ENCODE measurements around the gene FAM222B. TPM values are rescaled to one million over a fixed set of nuclear protein-coding genes. Genes with fewer than 3 reads are reported as not detected.

The FAM222B gene
- total RNA-seq, 2 donors from 2014 or later, result 20.9 to 26.5 TPM

DNA sequence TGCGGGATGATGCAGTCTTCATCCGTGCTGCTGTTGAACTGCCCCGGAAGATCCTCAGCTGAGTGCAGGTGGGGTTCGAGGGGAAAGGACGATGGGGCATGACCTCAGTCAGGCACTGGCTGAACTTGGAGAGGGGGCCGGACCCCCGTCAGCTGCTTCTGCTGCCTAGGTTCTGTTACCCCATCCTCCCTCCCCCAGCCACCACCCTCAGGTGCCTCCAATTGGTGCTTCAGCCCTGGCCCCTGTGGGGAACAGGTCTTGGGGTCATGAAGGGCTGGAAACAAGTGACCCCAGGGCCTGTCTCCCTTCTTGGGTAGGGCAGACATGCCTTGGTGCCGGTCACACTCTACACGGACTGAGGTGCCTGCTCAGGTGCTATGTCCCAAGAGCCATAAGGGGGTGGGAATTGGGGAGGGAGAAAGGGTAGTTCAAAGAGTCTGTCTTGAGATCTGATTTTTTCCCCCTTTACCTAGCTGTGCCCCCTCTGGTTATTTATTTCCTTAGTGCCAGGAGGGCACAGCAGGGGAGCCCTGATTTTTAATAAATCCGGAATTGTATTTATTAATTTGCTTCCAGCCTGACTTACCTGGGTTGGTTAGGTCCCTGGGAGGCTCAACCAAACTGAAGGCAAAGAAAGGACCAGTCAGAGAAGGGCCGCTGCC lies 92.9 kb downstream of the FAM222B start:
- Mint-ChIP-seq H3K4me1 (ENCODE audit: low read depth) (peaks cover 51% of the 10 kb centered on the region), H3K9me3 (no peaks in the 10 kb centered on the region), H3K36me3 (ENCODE audit: insufficient read depth in 2 of 2) (peaks cover 0 to 11% of the 10 kb centered on the region in 2 donors), H3K27me3 (ENCODE audit: low read depth) (no peaks in the 10 kb centered on the region), H3K27ac (peak overlapping the region; percentile 83), H3K4me3 (peak overlapping the region; percentile 24 to 34)
- ATAC-seq (replicated peaks in 1 of 2) (peak; percentile 1 to 14), DNase-seq (no peak)

DNA sequence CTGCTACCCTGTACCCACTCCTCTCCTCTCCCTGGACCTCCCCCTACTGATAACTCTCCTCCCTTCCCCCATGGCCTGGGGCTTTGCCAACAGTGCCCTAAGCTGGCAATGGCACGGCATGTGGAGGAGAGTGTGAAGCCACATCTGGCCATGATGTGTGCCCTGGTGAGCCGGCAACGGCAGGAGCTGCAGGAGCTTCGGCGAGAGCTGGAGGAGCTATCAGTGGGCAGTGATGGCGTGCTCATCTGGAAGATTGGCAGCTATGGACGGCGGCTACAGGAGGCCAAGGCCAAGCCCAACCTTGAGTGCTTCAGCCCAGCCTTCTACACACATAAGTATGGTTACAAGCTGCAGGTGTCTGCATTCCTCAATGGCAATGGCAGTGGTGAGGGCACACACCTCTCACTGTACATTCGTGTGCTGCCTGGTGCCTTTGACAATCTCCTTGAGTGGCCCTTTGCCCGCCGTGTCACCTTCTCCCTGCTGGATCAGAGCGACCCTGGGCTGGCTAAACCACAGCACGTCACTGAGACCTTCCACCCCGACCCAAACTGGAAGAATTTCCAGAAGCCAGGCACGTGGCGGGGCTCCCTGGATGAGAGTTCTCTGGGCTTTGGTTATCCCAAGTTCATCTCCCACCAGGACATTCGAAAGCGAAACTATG lies 93.6 kb downstream of the FAM222B start:
- Mint-ChIP-seq H3K27me3 (ENCODE audit: low read depth) (no peaks in the 10 kb centered on the region), H3K4me1 (ENCODE audit: low read depth) (peaks cover 51% of the 10 kb centered on the region), H3K9me3 (no peaks in the 10 kb centered on the region), H3K4me3 (peak overlapping the region in 1 of 2 donors; percentile 27), H3K27ac (peak overlapping the region; percentile 84), H3K36me3 (ENCODE audit: insufficient read depth in 2 of 2) (peaks cover 0 to 11% of the 10 kb centered on the region in 2 donors)
- ATAC-seq (replicated peaks in 1 of 2), result no peak
- DNase-seq, result no peak

DNA sequence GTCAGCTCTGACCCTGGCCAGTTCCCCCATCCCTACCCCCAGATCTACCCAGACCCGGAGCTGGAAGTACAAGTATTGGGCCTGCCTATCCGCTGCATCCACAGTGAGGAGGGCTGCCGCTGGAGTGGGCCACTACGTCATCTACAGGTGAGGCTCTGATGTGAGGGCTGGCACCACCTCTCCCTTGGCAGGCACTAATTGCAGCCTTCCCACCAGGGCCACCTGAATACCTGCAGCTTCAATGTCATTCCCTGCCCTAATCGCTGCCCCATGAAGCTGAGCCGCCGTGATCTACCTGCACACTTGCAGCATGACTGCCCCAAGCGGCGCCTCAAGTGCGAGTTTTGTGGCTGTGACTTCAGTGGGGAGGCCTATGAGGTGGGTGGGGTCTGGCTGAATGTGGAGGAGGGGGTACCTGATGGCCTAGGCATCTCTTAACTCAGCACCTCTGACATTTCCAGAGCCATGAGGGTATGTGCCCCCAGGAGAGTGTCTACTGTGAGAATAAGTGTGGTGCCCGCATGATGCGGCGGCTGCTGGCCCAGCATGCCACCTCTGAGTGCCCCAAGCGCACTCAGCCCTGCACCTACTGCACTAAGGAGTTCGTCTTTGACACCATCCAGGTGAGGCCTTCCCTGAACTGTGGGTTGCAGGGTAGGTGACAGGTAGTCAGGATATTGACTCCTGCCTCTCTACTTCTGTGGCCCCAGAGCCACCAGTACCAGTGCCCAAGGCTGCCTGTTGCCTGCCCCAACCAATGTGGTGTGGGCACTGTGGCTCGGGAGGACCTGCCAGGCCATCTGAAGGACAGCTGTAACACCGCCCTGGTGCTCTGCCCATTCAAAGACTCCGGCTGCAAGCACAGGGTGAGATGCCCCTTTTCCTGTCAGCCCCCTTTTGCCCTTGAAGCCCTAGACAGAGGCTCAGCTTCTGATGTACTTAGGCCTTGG lies 94.5 kb downstream of the FAM222B start:
- Mint-ChIP-seq H3K36me3 (ENCODE audit: insufficient read depth in 2 of 2) (peaks cover 0 to 11% of the 10 kb centered on the region in 2 donors), H3K27me3 (ENCODE audit: low read depth) (no peaks in the 10 kb centered on the region), H3K9me3 (no peaks in the 10 kb centered on the region), H3K27ac (peak overlapping the region; percentile 84), H3K4me1 (ENCODE audit: low read depth) (peaks cover 53% of the 10 kb centered on the region), H3K4me3 (peak overlapping the region; percentile 25 to 93)
- DNase-seq (no peak), ATAC-seq (replicated peaks in 1 of 2) (no peak)

DNA sequence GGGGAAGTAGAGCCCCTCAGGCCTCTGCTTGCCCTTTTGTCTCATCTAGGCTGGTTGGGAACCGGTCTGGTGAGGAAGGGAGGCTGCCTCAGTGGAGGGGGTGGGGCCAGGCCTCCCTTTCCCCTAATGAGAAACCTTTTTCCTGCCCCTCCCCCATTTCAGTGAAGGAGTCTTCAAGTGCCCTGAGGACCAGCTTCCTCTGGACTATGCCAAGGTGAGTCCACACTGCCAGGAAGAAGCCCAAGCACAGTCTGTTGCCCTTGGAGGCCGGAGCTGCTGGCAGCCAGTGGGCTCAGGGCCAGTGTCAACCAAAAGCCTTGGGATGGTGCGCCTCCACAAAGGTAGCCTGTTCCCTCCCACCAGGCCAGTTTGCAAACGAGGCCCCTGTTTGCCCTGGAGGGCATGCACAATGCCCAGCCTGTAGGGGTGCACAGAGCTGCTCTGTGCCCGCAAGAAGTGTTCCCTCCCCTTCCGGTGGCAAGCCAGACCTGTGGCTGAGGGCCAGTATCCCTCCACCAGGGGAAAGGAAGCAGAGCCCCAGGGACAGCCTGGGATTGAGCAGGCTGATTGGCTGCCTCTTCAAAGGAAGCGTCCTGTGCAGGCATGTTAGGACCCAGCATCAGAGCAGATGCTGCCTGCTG lies 95.4 kb downstream of the FAM222B start:
- H3K4me1 Mint-ChIP-seq (ENCODE audit: low read depth), result peaks cover 61% of the 10 kb centered on the region
- H3K36me3 Mint-ChIP-seq (ENCODE audit: insufficient read depth in 2 of 2), result peaks cover 0 to 11% of the 10 kb centered on the region in 2 donors
- no peaks in the 10 kb centered on the region for H3K27me3 Mint-ChIP-seq (ENCODE audit: low read depth)
- H3K27ac Mint-ChIP-seq, result peak overlapping the region; percentile 28
- ATAC-seq (replicated peaks in 1 of 2) (no peak), DNase-seq (no peak)
- peak overlapping the region; percentile 93 for H3K4me3 Mint-ChIP-seq
- no peaks in the 10 kb centered on the region for H3K9me3 Mint-ChIP-seq

DNA sequence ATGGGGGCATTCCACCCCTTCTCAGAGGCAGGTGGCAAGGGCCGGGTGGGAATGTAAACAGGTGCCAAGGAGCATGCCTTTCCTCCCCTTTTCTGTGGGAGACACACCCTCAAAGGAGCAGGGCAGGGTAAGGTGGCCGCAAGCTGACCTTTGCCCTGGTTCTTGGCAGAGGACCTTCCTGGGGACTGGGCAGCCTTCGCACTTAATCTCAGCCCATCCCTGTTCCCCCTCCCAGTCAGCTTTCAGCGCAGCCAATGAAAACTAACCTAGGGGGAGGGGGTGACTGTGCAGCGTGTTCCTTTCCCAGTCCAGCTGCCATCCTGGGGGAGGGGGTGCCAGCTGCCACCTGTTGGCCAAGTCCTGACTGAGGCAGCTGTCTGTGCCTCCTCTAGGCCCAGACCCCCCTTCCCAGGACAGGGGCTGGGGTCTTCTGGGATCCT lies 96.0 kb downstream of the FAM222B start:
- H3K4me3 Mint-ChIP-seq, result peak overlapping the region; percentile 93
- DNase-seq, result no peak
- H3K9me3 Mint-ChIP-seq, result no peaks in the 10 kb centered on the region
- H3K27me3 Mint-ChIP-seq (ENCODE audit: low read depth), result no peaks in the 10 kb centered on the region
- H3K27ac Mint-ChIP-seq, result peak overlapping the region; percentile 46
- no peak for ATAC-seq (replicated peaks in 1 of 2)
- H3K4me1 Mint-ChIP-seq (ENCODE audit: low read depth), result peaks cover 67% of the 10 kb centered on the region
- peaks cover 0 to 11% of the 10 kb centered on the region in 2 donors for H3K36me3 Mint-ChIP-seq (ENCODE audit: insufficient read depth in 2 of 2)

DNA sequence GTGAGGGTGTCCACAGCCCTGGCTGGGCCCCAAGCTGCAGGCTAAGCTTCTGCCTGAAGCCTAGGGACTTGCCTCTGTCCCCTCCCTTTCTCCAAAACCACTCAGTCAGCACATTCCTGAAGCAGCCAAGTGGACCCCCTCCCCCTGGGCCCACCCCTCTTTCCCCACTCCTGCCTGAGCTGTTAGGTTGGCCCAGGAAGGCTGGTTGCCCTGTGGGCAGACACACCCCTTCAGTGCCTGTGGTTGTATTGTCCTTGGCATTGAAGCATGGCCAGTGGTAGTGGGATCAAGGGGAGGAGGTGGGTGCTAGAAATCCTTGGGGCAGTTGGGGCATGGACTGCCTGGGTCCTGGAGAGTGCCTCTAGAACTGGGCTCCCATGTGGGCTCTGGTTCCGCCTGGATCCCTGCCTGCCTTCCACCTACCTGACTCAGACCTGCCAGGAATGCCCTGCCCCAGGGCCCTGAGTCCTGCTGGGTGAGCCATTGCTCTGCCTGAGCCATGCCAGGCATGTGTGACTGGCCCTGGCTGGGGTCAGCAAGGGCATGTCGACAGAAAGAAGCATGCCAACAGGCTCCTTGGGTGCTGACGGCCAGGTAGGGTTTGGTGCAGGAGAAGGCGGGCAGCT lies 96.7 kb downstream of the FAM222B start:
- ATAC-seq (replicated peaks in 1 of 2), result no peak
- H3K27me3 Mint-ChIP-seq (ENCODE audit: low read depth), result no peaks in the 10 kb centered on the region
- DNase-seq, result no peak
- peak overlapping the region; percentile 93 for H3K4me3 Mint-ChIP-seq
- no peaks in the 10 kb centered on the region for H3K9me3 Mint-ChIP-seq
- H3K4me1 Mint-ChIP-seq (ENCODE audit: low read depth), result peaks cover 70% of the 10 kb centered on the region
- peaks cover 0 to 14% of the 10 kb centered on the region in 2 donors for H3K36me3 Mint-ChIP-seq (ENCODE audit: insufficient read depth in 2 of 2)
- no peak overlapping the region for H3K27ac Mint-ChIP-seq

DNA sequence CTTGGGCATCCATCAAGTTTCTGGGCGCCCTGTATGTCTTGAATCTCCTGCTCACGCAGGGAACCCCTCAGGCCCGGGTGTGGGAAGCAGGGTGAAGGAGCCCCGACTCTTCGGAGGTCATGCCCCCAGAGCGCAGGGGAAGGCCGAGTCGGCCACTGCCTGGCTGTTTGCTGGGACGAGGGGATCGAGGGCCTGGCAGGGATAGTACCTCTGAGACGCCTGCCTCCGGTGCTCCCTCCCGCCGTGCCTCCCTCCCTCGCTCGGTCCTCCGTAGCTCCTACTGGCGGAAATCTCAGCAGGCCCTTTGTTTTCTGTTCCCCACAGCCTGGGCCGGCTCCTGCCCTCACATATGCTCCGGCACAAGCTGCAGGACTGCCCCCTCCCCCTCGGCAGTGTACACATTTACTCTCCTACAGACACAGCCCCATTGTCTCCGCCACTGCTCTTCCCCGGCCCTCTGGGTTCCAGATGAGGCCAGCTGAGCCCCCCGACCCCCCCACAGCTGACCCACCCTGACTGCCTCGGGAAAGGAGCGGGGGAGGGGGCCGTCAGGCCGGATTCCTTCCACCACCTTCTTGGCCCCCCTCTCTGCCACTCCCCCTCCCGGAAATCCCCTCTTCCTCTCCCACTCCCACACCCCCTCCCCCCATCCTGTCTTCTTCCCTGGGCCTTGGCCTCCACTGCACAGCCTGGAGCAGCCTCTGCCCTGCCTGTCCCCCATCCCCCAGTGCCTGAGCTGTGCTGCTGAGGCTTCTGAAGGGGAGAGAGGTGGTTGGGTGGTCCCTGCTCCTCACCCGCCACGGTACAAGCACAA lies 97.4 kb downstream of the FAM222B start:
- DNase-seq, result peak; percentile 31 to 35
- ATAC-seq (replicated peaks in 1 of 2), result no peak
- no peaks in the 10 kb centered on the region for H3K9me3 Mint-ChIP-seq
- peak overlapping the region; percentile 93 for H3K4me3 Mint-ChIP-seq
- H3K36me3 Mint-ChIP-seq (ENCODE audit: insufficient read depth in 2 of 2), result peaks cover 0 to 12% of the 10 kb centered on the region in 2 donors
- H3K27me3 Mint-ChIP-seq (ENCODE audit: low read depth), result no peaks in the 10 kb centered on the region
- H3K27ac Mint-ChIP-seq, result peak overlapping the region; percentile 91
- H3K4me1 Mint-ChIP-seq (ENCODE audit: low read depth), result peaks cover 74% of the 10 kb centered on the region

DNA sequence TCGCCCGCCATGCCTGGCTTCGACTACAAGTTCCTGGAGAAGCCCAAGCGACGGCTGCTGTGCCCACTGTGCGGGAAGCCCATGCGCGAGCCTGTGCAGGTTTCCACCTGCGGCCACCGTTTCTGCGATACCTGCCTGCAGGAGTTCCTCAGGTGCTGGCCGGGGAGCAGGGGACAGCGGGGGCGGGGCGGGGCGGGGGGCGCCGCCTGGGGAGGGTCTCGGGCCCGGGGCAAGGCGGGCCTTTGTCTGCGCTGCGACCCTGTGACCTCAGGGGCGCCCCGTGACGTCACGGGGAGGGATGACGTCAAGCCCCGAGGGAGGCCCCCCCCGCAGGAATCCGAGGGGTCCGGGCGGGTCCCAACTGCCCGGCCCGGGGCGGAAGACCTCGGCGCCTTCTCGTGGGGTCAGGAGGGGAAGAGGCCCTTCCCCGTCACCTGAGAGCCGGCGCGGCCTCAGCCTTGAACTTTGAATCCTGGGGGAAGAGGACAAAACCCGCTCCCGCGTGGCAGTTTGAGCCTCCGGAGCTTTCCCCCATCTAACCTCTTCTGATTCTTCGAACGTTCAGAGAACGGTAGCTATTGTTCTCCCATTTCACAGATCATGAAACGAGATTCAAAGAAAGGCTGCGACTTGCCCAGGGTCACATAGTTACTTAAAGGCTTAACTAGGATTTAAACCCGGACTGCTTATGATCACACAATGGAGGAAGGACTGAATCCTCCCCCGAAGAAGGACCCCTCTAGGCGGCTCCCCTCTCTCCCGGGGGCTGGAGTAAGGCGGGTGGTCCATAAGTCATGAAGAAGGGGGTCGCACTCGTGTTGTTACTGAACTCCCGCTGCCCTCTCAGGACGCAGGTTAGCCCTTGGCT lies 98.3 kb downstream of the FAM222B start:
- peak; percentile 39 to 41 for ATAC-seq (replicated peaks in 1 of 2)

DNA sequence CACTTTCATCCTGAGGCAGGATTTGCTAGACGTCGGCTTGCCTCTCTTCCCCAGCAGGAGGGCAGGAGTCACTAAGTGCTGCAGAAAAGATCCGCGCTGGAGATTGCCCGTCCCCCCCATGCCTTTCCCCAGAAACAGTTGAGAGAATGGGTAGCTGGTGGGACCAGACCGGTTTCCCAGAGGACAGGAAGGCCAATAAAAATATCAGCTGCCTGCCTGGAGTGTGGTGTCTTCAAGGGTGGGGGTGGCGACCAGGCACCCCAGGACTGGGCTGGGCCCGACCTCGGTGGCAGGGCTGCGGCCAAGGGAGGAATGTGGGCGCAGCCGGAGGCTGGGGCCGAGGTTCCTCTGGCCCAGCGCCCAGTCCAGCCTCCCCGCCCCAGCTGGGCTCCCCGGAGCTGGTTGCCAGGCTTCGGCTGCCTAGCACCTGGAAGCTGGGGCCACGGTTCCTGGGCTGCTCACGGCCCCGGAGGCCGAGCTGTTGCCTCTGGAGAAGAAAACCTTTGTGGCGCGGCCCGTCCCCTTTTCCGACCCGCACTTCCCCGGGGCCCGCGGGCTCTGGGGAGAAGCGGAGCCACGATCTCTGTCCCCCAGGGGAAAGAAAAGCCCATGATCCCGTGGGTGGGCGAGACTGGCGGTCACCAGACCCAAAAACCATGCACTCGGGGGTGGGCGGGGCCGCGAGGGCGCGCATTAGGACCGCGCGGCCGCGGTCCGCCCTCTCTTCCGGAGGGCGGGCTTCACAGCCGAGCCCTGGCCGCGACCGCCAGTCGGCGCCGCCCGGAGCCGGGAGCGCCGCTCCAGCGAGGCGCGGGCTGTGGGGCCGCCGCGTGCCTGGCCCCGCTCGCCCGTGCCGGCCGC lies 99.1 kb downstream of the FAM222B start, which contains the start of gene TRAF4:
TRAF4 (plus strand) TSS at position 769 of the 861 bp plus-strand sequence. CDS start 102 bp downstream, outside the sequence.
- peak within 1 kb of the TSS; percentile 93 for H3K4me3 Mint-ChIP-seq
- no peaks in the 10 kb centered on the region for H3K27me3 Mint-ChIP-seq (ENCODE audit: low read depth)
- peaks cover 4 to 18% of the 10 kb centered on the region in 2 donors for H3K36me3 Mint-ChIP-seq (ENCODE audit: insufficient read depth in 2 of 2)
- ATAC-seq (replicated peaks in 1 of 2) (peak; percentile 87 to 90), DNase-seq (peak; percentile 84 to 86)
- H3K27ac Mint-ChIP-seq, result peak within 1 kb of the TSS; percentile 91
- peaks cover 0 to 1% of the 10 kb centered on the region in 2 donors for H3K9me3 Mint-ChIP-seq
- peaks cover 77% of the 10 kb centered on the region for H3K4me1 Mint-ChIP-seq (ENCODE audit: low read depth)

More for the DNA sequence above, 98.3 kb downstream of the FAM222B start:
- H3K27ac Mint-ChIP-seq, result peak overlapping the region; percentile 91
- peaks cover 3 to 17% of the 10 kb centered on the region in 2 donors for H3K36me3 Mint-ChIP-seq (ENCODE audit: insufficient read depth in 2 of 2)
- peaks cover 77% of the 10 kb centered on the region for H3K4me1 Mint-ChIP-seq (ENCODE audit: low read depth)
- peak; percentile 49 to 63 for DNase-seq
- peaks cover 0 to 1% of the 10 kb centered on the region in 2 donors for H3K9me3 Mint-ChIP-seq
- H3K27me3 Mint-ChIP-seq (ENCODE audit: low read depth), result no peaks in the 10 kb centered on the region
- H3K4me3 Mint-ChIP-seq, result peak overlapping the region; percentile 93

Measured in activated T-cell treated with anti-CD3 and anti-CD28 coated beads, Interleukin-2, amount 50 U/mL, for 72 hours (primary cell).